SIG-M5 treated with dmso at 0.1 percent for 504 hours (cell line): ENCODE measurements around the gene HINFP.
"Not testable (repeated sequence)": the region's sequence is repeated elsewhere in the genome, so short reads cannot be mapped to it uniquely, and the experiment has no call there.

Experiments used
- DNase-seq: peaks from one replicate; lab custom pipeline; 2025; ENCODE audit not compliant: unreplicated experiment; lab: John Stamatoyannopoulos, UW

HINFP gene

DNA sequence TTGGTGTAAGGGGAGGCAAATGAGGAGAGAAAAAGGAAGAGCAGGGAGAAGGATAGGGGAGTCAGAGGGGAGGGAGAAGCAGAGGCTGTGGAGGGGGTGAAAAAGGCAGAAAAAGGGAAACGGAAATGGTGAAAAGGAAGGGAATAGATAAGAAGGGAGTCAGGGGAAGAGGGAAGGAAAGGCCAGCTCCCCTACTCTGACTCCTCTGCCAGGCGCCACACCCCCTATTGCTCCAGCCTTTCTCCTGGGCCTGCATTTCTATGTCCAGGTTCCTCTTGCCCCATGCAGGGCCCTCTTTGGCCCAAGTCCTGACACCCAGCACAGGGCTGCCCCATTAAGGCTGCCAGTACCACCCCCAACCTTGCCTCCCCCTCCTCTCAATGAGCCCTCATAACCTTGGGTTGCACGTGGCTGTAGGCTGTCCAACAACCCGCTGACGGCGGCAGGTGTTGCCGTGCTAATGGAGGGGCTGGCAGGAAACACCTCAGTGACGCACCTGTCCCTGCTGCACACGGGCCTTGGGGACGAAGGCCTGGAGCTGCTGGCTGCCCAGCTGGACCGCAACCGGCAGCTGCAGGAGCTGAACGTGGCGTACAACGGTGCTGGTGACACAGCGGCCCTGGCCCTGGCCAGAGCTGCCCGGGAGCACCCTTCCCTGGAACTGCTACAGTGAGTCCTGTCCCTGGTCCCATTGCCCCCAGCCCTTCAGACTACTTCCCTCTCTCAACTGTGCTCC is 60.5 kb downstream of the HINFP start:
- no peak for DNase-seq

DNA sequence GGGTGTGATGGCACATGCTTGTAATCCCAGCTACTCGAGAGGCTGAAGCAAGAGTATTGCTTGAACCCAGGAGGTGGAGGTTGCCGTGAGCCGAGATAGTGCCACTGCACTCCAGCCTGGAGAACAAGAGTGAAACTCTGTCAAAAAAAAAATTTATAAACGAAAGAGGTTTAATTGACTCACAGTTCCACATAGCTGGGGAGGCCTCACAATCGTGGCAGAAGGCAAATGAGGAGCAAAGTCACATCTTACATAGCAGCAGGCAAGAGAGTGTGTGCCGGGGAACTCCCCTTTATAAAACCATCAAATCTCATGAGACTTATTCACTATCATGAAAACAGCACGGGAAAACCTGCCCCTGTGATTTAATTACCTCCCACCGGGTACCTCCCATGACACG is 63.0 kb downstream of the HINFP start:
- not testable (repeated sequence) for DNase-seq
